ENCODE measurements around the gene ELP6.
"Not testable (repeated sequence)": the region's sequence is repeated elsewhere in the genome, so short reads cannot be mapped to it uniquely, and the experiment has no call there.

ELP6 gene

DNA sequence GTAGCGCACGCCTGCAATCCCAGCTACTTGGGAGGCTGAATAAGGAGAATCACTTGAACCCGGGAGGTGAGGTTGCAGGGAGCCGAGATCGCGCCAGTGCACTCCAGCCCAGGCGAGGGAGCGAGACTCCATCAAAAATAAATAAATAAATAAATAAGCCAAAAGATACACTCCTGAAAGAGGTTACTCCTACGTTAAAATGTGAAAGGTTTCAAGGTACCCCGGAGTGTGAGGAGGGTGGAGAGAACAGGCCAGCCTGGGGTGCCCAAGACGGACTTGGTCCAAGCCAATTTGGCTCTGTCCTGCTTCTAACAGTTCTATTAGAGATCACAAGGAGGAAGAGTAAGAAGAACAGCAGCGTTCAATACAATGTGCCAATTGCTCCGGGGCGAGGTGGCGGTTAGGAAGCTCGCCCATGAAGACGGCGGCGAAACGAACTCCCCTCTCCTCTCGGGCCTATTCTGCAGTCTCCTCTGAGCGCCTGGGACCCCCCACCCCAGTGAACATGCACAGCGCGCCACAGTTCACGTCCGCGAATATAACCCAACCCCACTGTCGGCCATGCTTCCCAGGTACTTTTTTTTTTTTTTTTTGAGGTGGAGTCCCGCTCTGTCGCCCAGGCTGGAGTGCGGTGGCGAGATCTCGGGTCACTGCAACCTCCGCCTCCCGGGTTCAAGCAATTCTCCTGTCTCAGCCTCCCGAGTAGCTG lies 942 bp downstream of the ELP6 start:
- peak; percentile 11 for DNase-seq

GRCh38 chr3:47505267-47505666 lies 8.2 kb downstream of the ELP6 start:
- DNase-seq = not testable (repeated sequence)

- no peak for DNase-seq
These were observed 9.4 kb downstream of the ELP6 start for GRCh38 chr3:47504113-47504512.

DNA sequence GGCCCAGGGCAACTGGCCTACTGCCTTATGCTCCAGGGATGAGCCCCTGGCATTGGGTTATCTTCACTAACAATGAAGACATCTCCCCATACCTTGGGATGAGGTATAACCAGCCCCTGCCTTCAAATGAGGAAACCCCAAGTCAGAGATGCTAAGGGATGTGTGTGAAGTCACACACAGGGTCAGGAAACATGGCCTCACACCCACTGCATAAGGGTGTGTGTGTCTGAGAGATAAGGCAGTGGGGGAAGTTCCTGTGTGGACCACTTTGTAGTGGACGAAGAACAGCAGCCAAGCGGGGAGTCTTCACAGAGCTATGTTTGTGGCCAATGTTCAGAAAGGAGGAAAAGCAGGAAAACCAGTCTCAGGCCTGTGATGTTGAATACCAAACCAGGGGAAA lies 10.5 kb downstream of the ELP6 start:
- no peak for DNase-seq

DNA sequence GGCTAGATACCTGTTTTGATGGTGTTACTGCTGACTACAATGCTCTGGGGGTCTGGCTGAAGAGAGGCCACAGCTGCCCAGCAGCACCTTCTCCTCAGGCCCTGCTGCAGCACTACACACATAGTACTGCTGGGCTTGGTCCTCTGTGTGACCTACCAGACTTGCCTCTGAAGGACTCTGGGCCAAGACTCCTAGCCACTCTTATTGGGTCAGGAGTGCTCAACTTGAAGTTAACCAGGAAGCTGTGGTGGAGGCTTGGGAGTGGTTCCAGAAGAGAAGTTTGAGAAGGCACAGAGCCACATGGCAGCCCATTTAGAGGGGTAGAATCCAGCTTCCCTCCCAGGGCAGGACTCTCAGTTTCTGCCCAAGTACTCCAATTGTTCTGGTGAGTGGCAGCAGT lies 16.6 kb downstream of the ELP6 start:
- peak; percentile 6 for DNase-seq

- DNase-seq = no peak
These were observed 17.6 kb downstream of the ELP6 start for GRCh38 chr3:47495886-47496285.

DNA sequence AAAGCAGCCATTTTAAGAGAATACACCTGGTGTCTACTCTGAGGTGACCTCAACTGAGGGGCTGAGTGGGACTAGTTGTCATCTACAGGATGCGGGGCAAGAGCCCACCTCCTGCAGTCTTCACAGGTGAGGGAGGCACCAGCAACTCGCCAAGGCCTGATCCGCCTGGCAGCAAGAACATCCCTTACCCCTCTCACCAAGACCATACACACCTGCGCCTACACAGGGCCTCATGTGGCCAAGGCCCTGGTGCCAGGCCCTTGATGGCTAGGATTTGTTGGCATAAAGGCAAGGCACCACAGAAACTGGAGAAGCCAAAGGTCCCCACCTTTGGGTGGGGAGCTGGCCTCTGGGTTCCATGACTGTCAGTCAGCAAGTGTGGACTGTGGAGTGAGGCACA lies 18.4 kb downstream of the ELP6 start:
- no peak for DNase-seq

DNA sequence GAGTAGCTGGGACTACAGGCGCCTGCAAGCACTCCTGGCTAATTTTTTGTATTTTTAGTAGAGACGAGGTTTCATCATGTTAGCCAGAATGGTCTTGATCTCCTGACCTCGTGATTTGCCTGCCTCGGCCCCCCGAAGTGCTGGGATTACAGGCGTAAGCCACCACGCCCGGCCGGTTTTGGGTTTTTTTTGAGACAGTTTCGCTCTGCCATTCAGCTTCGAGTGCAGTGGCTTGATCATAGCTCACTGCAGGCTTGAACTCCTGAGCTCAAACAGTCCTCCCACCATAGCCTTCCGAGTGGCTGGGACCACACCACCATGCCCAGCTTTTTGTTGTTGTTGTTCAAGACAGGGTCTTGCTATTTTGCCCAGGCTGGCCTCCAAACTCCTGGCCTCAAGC lies 21.7 kb downstream of the ELP6 start:
- no peak for DNase-seq

DNA sequence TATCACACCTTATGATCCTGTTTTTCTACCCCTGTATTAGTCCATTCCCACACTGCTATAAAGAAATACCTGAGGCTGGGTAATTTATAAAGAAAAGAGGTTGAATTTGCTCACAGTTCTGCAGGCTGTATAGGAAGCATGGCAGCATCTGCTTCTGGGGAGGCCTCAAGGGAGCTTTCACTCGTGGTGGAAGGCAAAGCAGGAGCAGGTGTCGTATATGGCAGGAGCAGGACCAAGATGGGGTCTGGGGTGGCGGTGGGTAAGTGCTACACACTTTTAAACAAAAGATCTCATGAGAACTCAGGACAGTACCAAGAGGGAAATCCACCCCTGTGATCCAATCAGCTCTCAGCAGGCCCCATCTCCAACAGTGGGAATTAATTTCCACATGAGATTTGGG lies 22.3 kb downstream of the ELP6 start:
- no peak for DNase-seq

- no peak for DNase-seq
These were observed 26.2 kb downstream of the ELP6 start for GRCh38 chr3:47487265-47487664.

- no peak for DNase-seq
These were observed 27.7 kb downstream of the ELP6 start for GRCh38 chr3:47485812-47486211.

DNA sequence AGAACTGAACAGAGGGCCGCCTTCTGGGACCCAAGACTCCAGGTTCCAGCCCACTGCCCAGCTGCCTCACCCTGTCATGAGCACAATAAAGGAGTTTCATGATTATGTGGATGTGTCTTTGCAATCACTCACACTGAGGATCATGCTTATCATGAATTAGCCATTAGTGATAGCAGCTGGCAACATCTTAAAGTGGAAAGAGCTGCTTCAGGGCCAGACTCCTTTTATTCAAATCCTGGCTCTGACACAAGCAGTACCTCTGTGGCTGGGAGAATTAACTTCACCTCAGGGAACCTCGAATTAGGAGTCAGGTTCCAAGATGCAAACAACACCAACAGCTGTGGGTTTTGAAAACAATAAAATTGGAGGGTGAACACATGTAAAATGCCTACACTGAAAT lies 31.1 kb downstream of the ELP6 start:
- no peak for DNase-seq

GRCh38 chr3:47481763-47482162 lies 31.7 kb downstream of the ELP6 start:
- DNase-seq = not testable (repeated sequence)

GRCh38 chr3:47480267-47480666 lies 33.2 kb downstream of the ELP6 start:
- not testable (repeated sequence) for DNase-seq

- DNase-seq = no peak
These were observed 33.7 kb downstream of the ELP6 start for GRCh38 chr3:47479826-47480160.

DNA sequence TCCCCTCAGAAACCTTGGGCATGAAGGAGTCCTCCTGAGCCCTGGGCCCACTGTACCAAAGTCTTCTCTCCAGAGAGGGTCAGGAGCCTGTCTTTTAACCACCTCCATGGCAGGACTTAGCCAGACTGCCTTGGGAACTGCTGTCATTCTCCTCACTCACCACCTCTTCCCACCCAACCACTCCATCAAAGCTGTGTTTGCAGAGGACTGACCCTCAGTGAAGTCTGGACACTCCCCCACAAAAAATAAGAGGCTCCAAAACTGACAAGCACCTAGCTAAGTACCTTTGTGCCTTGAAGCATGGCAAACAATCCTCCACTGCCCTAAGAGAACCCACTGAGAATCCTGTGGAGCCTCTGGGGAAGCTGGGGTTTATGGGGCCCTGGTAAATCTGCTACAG lies 35.5 kb downstream of the ELP6 start:
- DNase-seq = no peak

DNA sequence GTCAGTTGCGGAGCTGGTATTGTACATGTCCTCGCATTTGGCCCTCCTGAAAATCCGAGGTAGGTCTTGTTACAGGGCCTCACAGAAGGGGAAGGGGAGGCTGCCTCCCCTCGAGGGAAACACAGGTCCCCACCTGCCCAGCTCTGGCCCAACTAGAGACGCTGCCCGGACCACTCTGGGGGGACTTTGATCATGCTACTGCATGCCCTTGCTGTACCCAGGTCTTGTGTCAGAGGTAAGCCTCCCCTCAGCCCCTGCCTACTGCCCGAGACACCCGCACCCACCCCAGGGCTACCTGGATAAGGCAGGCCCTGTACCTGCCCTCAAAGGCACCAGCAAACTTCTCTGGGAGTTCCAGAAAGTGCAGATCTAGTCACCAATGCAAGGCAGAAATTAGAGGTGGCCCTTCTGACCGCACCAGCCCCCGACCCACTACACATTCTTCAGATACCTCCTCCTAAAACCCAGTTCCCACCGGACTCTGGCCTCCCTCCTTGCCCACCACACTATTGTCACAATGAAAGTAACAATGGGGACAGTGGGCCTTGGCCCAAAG lies 36.8 kb downstream of the ELP6 start:
- DNase-seq = no peak

- DNase-seq = no peak
These were observed 37.2 kb downstream of the ELP6 start for GRCh38 chr3:47476330-47476626.

DNA sequence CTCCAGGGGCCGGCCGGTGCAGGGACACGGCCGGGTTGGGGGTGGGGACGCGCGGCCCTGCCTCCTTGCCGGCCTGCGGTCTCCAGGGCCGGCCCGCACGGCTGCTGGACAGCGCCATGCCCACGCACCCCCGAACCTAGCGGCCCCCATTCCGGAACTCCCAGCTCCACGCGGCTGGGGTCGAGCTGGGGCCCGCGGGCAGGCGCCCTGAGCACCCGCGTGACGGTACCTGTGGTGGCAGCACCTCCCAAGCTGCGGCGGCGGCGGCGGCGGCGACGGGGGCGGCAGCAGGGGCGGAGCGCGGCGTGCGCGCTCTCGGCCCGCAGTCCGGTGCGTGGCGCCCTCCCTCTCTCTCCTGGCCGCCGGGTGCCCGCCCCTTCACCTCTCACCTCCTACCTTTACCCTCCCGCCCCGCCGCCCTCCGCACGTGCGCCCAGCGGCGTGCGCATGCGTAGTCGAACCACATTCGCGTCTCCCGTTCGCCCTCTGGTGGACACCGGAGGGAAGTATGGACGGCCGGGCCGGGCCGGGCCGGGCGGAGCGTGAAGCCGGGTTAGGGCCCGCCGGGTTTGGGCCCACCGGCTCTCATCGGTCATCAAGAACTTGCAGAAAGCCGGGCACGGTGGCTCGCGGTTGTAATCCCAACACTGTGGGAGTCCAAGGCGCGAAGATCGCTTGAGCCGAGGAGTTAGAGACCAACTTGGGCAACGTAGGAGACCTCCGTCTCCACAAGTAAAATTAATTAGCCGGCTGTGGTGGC lies 37.8 kb downstream of the ELP6 start, which contains the start of gene SCAP:
Gene SCAP (minus strand): TSS at position 372 of the 760 bp plus-strand sequence. CDS start 32,948 bp downstream, outside the sequence.
- peak; percentile 82 for DNase-seq

DNA sequence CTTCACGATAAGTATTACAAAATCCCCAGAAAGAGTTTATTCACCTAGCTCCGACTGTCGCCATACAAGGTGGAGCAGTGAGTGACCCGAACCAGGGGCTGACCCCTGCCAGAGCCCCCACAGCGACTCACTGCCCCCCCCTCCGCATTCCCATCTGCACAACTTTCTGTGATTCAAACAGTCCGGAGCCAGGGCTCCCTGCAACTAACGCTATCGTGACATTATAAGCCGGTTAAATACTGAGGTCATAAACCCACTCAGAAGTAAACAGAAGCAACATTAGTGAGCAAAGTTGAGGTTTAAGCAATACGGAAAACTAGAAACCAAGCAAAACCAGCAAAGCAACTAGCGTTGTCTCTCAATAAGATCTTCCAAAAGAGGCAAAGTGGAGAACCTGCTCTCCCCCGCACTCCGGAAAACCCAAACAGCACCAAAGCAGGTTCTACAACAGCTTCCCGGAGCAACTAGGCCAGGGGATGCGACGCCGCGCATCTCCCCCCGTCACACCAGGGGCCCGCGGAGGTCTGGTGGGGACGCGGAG lies 38.4 kb downstream of the ELP6 start:
- DNase-seq = peak; percentile 19

GRCh38 chr3:47473391-47473790 lies 40.1 kb downstream of the ELP6 start:
- no peak for DNase-seq

DNA sequence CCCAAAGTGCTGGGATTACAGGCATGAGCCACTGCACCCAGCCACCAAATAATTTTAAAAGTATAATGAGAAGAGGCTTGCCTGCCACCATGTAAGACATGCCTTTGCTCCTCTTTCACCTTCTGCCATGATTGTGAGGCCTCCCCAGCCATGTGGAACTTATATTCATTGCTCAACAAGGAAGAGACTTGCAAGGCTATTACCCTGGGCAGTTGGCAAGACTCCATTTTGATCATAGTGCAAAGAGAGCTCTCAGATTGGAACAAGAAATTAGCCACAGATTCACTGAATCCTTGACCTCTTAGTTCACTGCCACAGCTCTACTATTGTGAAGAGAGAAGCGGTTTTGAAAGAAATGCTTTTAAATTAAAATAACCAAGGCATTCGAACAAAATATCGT lies 43.9 kb downstream of the ELP6 start:
- DNase-seq = no peak

- not testable (repeated sequence) for DNase-seq
These were observed 45.2 kb downstream of the ELP6 start for GRCh38 chr3:47468315-47468714.

DNA sequence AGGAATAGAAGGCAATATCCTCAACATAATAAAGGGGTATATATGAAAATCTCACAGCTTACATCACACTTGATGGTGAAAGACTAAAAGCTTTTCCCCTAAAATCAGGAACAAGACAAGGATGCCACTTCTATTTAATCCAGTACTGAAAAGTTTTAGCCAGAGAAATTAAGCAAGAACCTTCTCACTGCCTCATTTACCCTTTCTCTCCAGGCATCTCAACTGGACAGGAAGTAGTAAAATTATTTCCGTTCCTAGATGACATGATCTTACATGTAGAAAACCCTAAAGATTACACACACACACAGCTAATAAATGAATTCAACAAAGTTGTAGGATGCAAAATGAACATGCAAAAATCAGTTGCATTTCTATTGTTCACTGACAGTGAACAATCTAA lies 48.9 kb downstream of the ELP6 start:
- DNase-seq = peak; percentile 91
